ENCODE data around the gene KCNK16. TPM values are rescaled to one million over a fixed set of nuclear protein-coding genes. Genes with fewer than 3 reads are reported as not detected.

KCNK16 gene
- total RNA-seq, 1 donor from 2014 or later: not detected

- H3K27ac Mint-ChIP-seq (ENCODE audit: unreplicated experiment): no peak overlapping the region
- H3K27me3 Mint-ChIP-seq (ENCODE audit: unreplicated experiment): no peaks in the 10 kb centered on the region
- DNase-seq (ENCODE audit: extremely low spot score, unreplicated experiment): no peak
- H3K4me3 Mint-ChIP-seq (ENCODE audit: unreplicated experiment): no peak overlapping the region
- TF ChIP-seq CTCF (IDR thresholded peaks at IDR 0.05): no peak
- H3K4me1 Mint-ChIP-seq (ENCODE audit: unreplicated experiment): peaks cover 5% of the 10 kb centered on the region
- H3K9me3 Mint-ChIP-seq (ENCODE audit: unreplicated experiment): no peaks in the 10 kb centered on the region
- no peaks in the 10 kb centered on the region for H3K36me3 Mint-ChIP-seq (ENCODE audit: unreplicated experiment)
Measured at GRCh38 chr6:39365281-39366074, 43.0 kb upstream of the KCNK16 start.

DNA sequence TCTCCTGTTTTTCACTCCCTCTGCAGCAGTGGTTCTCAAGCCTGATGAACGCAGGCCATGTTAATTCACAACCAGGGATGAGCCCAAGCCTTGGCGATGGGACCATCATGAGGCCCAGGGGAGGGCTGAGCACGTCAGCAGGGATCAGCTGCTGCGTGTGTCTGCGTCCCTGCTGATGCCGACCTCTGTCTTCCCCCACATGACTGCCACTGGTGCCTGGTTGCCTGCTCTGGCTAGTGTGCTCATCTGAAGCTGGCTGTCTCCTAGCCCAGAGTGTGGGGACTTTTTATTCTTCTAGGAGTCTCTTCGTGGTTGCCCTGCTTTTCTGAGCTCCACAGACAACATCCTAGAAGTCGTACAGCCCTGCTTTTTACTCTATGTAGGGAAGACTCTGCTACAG is 40.8 kb upstream of the KCNK16 start:
- Mint-ChIP-seq H3K4me3 (ENCODE audit: unreplicated experiment) (no peak overlapping the region), H3K36me3 (ENCODE audit: unreplicated experiment) (no peaks in the 10 kb centered on the region), H3K9me3 (ENCODE audit: unreplicated experiment) (no peaks in the 10 kb centered on the region), H3K27me3 (ENCODE audit: unreplicated experiment) (no peaks in the 10 kb centered on the region), H3K27ac (ENCODE audit: unreplicated experiment) (no peak overlapping the region), H3K4me1 (ENCODE audit: unreplicated experiment) (peaks cover 5% of the 10 kb centered on the region)
- TF ChIP-seq CTCF (IDR thresholded peaks at IDR 0.05): no peak
- no peak for DNase-seq (ENCODE audit: extremely low spot score, unreplicated experiment)

DNA sequence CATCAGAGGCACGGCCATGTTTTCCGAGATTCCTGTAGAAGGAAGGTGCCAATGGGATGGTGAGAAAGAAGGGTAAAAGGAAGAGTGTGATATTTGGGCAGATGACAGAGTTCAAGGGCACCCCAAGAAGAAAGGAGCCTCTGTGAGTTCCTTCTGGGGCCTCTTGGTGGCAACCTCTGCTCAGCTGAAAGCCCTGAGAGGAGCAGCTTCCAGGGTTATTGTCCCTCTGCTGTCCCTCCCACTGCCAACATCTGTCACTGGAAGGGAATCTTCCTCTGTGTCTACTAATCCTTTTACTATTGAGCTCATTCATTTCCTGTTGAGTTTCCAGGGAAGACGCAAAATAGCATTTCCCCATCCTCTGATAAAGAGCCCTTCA is 40.0 kb upstream of the KCNK16 start:
- Mint-ChIP-seq H3K27me3 (ENCODE audit: unreplicated experiment) (no peaks in the 10 kb centered on the region), H3K27ac (ENCODE audit: unreplicated experiment) (no peak overlapping the region), H3K4me3 (ENCODE audit: unreplicated experiment) (no peak overlapping the region), H3K9me3 (ENCODE audit: unreplicated experiment) (no peaks in the 10 kb centered on the region), H3K4me1 (ENCODE audit: unreplicated experiment) (peaks cover 7% of the 10 kb centered on the region), H3K36me3 (ENCODE audit: unreplicated experiment) (no peaks in the 10 kb centered on the region)
- no peak for DNase-seq (ENCODE audit: extremely low spot score, unreplicated experiment)
- no peak for TF ChIP-seq CTCF (IDR thresholded peaks at IDR 0.05)

DNA sequence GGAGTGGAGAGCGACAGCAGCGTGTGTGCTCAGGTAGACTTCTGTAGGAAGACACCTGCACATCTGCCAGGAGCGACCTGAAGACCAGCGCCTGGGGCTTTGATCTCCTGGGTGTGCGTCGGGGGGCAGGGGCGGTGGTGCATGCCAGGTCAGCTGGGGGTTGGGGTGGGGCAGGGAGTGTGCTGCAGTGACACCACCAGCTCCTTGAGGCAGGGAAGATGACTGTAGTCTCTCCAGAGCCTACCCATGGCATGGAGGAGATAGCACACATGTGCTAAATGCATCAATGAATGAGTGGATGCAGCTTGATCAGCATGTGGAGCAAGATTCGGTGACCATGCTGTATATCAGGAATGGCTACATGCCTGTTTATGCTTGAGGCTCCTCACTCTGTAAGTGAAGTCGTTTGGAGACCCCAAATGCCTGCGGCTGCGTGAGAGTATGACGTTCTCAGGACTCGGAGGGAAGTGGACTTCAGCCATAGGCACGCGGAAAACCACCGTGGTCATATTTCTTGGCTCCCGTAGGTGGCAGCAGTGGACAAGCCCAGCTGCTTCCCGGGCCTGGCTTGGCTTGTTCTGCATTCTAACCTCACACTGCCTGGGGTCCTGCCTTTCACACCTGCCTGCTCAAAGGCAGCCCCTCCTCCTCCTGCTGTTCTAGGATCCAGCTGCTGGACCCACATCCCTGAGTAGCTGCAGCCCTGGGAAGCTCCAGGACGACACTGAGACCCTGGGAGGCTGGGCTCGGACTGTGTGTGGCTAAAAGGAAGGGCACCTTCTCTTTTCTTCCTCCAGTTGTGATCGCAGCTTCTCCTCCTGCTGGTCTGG is 39.4 kb upstream of the KCNK16 start:
- peak; percentile 80 for TF ChIP-seq CTCF (IDR thresholded peaks at IDR 0.05)
- Mint-ChIP-seq H3K9me3 (ENCODE audit: unreplicated experiment) (no peaks in the 10 kb centered on the region), H3K4me1 (ENCODE audit: unreplicated experiment) (peaks cover 7% of the 10 kb centered on the region), H3K27ac (ENCODE audit: unreplicated experiment) (no peak overlapping the region), H3K4me3 (ENCODE audit: unreplicated experiment) (no peak overlapping the region), H3K36me3 (ENCODE audit: unreplicated experiment) (no peaks in the 10 kb centered on the region), H3K27me3 (ENCODE audit: unreplicated experiment) (no peaks in the 10 kb centered on the region)
- DNase-seq (ENCODE audit: extremely low spot score, unreplicated experiment): peak; percentile 89

DNA sequence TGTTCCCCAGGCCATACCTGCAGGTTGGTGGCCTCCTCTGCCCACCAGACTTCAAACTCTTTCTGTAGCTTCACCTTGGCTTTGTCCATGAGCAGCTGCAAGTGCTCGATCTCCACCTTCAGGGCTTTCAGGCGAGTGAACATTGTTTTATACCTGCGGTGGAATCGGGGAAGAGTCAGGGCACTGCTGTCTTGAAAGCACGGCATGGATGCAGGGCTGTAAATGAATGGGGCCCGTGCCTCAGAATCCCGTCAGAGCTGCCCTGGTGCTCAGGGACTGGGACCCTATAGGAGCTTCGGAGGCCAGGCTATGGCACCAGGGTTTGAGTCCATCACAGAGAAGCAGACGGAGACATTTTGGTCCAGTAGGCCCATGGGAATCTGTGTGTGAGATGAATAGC is 37.9 kb upstream of the KCNK16 start:
- Mint-ChIP-seq H3K4me3 (ENCODE audit: unreplicated experiment) (no peak overlapping the region), H3K36me3 (ENCODE audit: unreplicated experiment) (no peaks in the 10 kb centered on the region), H3K27ac (ENCODE audit: unreplicated experiment) (no peak overlapping the region), H3K27me3 (ENCODE audit: unreplicated experiment) (no peaks in the 10 kb centered on the region), H3K9me3 (ENCODE audit: unreplicated experiment) (no peaks in the 10 kb centered on the region), H3K4me1 (ENCODE audit: unreplicated experiment) (peaks cover 5% of the 10 kb centered on the region)
- no peak for DNase-seq (ENCODE audit: extremely low spot score, unreplicated experiment)
- no peak for TF ChIP-seq CTCF (IDR thresholded peaks at IDR 0.05)

All from osteocyte (in vitro differentiated cells).